GM23338 (cell line): ENCODE data around the gene SHC4. TPM values are rescaled to one million over a fixed set of nuclear protein-coding genes. Genes with fewer than 3 reads are reported as not detected.

Experiments used
- ATAC-seq: fragments of 200-7000 bp; cut with Tn5 transposase; 3 replicates; pipeline ENCODE4 v1.9.1; 2020
- DNase-seq: peaks from one replicate; pipeline ENCODE4 v3.0.0-alpha.2; 2015; ENCODE audit warnings: low spot score
- H2AFZ ChIP-seq: fragments of 200-600 bp; sonication (generic); 2 replicates; pipeline ENCODE4 v1.8.0; 2016; ENCODE audit warnings: antibody characterized with exemption, mild to moderate bottlenecking, moderate library complexity
- H3F3A ChIP-seq: fragments of 200-600 bp; sonication (generic); replicated peaks from 2 replicates; pipeline ENCODE4 v1.8.0; 2017; ENCODE audit warnings: antibody characterized with exemption, mixed run types, low read depth
- H3K27ac ChIP-seq: fragments of 200-600 bp; sonication (generic); 2 replicates; pipeline ENCODE4 v1.6.1; 2016; ENCODE audit warnings: low read depth
- H3K27me3 ChIP-seq: fragments of 200-600 bp; sonication (generic); 2 replicates; pipeline ENCODE4 v1.8.0; 2016; ENCODE audit warnings: mild to moderate bottlenecking, mixed run types, moderate library complexity; ENCODE audit not compliant: insufficient read depth
- H3K36me3 ChIP-seq: fragments of 200-600 bp; sonication (generic); 2 replicates; pipeline ENCODE4 v1.8.0; 2016; ENCODE audit warnings: mild to moderate bottlenecking; ENCODE audit not compliant: insufficient read depth
- H3K4me1 ChIP-seq: fragments of 200-600 bp; sonication (generic); 2 replicates; pipeline ENCODE4 v1.8.0; 2016; ENCODE audit warnings: mild to moderate bottlenecking, moderate library complexity; ENCODE audit not compliant: insufficient read depth
- H3K4me2 ChIP-seq: fragments of 200-600 bp; sonication (generic); 2 replicates; pipeline ENCODE4 v1.7.1; 2017; ENCODE audit warnings: mixed run types
- H3K4me3 ChIP-seq: fragments of 200-600 bp; sonication (generic); 2 replicates; pipeline ENCODE4 v1.6.1; 2016; ENCODE audit warnings: mixed run types
- H3K79me2 ChIP-seq: fragments of 200-600 bp; sonication (generic); replicated peaks from 2 replicates; pipeline ENCODE4 v1.8.0; 2017; ENCODE audit warnings: mild to moderate bottlenecking; ENCODE audit not compliant: insufficient read depth
- H3K9me2 ChIP-seq: fragments of 200-600 bp; sonication (generic); 2 replicates; pipeline ENCODE4 v1.8.0; 2017; ENCODE audit not compliant: insufficient read depth
- H4K20me1 ChIP-seq: fragments of 200-600 bp; sonication (generic); replicated peaks from 2 replicates; pipeline ENCODE4 v1.8.0; 2017; ENCODE audit warnings: mild to moderate bottlenecking; ENCODE audit not compliant: insufficient read depth
- H3K27ac Mint-ChIP-seq: 2 replicates; pipeline ENCODE4 v1.8.0; 2020; ENCODE audit warnings: inconsistent platforms, mild to moderate bottlenecking, moderate library complexity, mixed read lengths
- H3K27me3 Mint-ChIP-seq: 3 replicates; pipeline ENCODE4 v1.8.0; 2022; ENCODE audit warnings: low read depth, mild to moderate bottlenecking, moderate library complexity, mixed read lengths, inconsistent platforms; ENCODE audit not compliant: insufficient read depth, poor library complexity
- H3K36me3 Mint-ChIP-seq: 3 replicates; pipeline ENCODE4 v1.8.0; 2021; ENCODE audit warnings: low read depth, mild to moderate bottlenecking, inconsistent platforms, moderate library complexity, mixed read lengths
- H3K4me1 Mint-ChIP-seq: 3 replicates; pipeline ENCODE4 v1.8.0; 2020; ENCODE audit warnings: mild to moderate bottlenecking, inconsistent platforms, mixed read lengths
- H3K4me3 Mint-ChIP-seq: 3 replicates; pipeline ENCODE4 v1.8.0; 2021; ENCODE audit warnings: moderate library complexity, mild to moderate bottlenecking, inconsistent platforms, mixed read lengths
- H3K9me3 Mint-ChIP-seq: 3 replicates; pipeline ENCODE4 v1.8.0; 2020; ENCODE audit warnings: moderate library complexity, mild to moderate bottlenecking, inconsistent platforms, mixed read lengths
- CREB1 ChIP-seq: fragments of 250-450 bp; sonication (Bioruptor Pico); IDR thresholded peaks from 2 replicates; pipeline ENCODE4 v1.5.0; 2020; ENCODE audit warnings: low read depth, mild to moderate bottlenecking, moderate library complexity
- EZH2 ChIP-seq: fragments of 200-600 bp; sonication (generic); IDR thresholded peaks from one replicate; pipeline ENCODE4 v1.8.0; 2017; ENCODE audit warnings: antibody characterized with exemption, mild to moderate bottlenecking, low read depth; ENCODE audit not compliant: unreplicated experiment
- EZH2phosphoT487 ChIP-seq: fragments of 200-600 bp; sonication (generic); IDR thresholded peaks from one replicate; pipeline ENCODE4 v1.8.1; 2018; ENCODE audit warnings: antibody characterized with exemption; ENCODE audit not compliant: unreplicated experiment
- JUNB ChIP-seq: IDR thresholded peaks from one replicate; pipeline ENCODE4 v1.6.1; 2016; ENCODE audit warnings: antibody characterized with exemption; ENCODE audit not compliant: unreplicated experiment
- NANOG ChIP-seq: IDR thresholded peaks from 2 replicates; pipeline ENCODE4 v1.6.1; 2016; ENCODE audit warnings: antibody characterized with exemption, borderline replicate concordance
- POLR2AphosphoS5 ChIP-seq: IDR thresholded peaks from 2 replicates; pipeline ENCODE4 v1.6.1; 2016; ENCODE audit warnings: antibody characterized with exemption, low read depth
- STAT1 ChIP-seq: IDR thresholded peaks from one replicate; pipeline ENCODE4 v1.6.1; 2016; ENCODE audit warnings: antibody characterized with exemption; ENCODE audit not compliant: unreplicated experiment
- ZNF114 ChIP-seq: fragments of 250-450 bp; sonication (Bioruptor Pico); IDR thresholded peaks from 2 replicates; pipeline ENCODE4 v1.5.0; 2020; ENCODE audit warnings: mild to moderate bottlenecking, moderate library complexity
- polyA plus RNA-seq: library from polyadenylated mRNA; unstranded; fragments of >200 nt; fragmentation: Nextera tagmentation; extraction: Ambion mirVana; gene quantifications from 2 replicates; pipeline ENCODE4 v1.2.1, GENCODE V29; 2016
- total RNA-seq: library from RNA; depleted of rRNA; stranded (reverse); fragments of >200 nt; shearing (Covaris generic); gene quantifications from 2 replicates; pipeline ENCODE4 v1.2.3, GENCODE V29; 2014
- TF ChIP-seq, protein P1 (sequence below), 2 experiments: fragments of 200-600 bp in 1 of 2; sonication (generic) in 1 of 2; conservative IDR thresholded peaks; 2 replicates each; pipeline versions ENCODE4 v1.5.1 to v1.6.1; 2016 to 2017; ENCODE audit warnings: antibody characterized with exemption in 2 of 2, low read depth in 2 of 2, mild to moderate bottlenecking in 2 of 2, moderate library complexity in 1 of 2
- TF ChIP-seq, protein P2 (sequence below): IDR thresholded peaks from 2 replicates; pipeline ENCODE4 v1.6.1; 2016; ENCODE audit warnings: antibody characterized with exemption
- TF ChIP-seq, protein P3 (sequence below): fragments of 250-450 bp; sonication (Bioruptor Pico); IDR thresholded peaks from 2 replicates; pipeline ENCODE4 v1.5.0; 2020; ENCODE audit warnings: mild to moderate bottlenecking, moderate library complexity
- TF ChIP-seq, protein P4 (sequence below): IDR thresholded peaks from one replicate; pipeline ENCODE4 v1.6.1; 2018; ENCODE audit warnings: antibody characterized with exemption; ENCODE audit not compliant: unreplicated experiment

SHC4 gene
- total and polyA plus RNA-seq, 2 experiments from 2014 or later: 0.21 to 0.32 TPM

DNA sequence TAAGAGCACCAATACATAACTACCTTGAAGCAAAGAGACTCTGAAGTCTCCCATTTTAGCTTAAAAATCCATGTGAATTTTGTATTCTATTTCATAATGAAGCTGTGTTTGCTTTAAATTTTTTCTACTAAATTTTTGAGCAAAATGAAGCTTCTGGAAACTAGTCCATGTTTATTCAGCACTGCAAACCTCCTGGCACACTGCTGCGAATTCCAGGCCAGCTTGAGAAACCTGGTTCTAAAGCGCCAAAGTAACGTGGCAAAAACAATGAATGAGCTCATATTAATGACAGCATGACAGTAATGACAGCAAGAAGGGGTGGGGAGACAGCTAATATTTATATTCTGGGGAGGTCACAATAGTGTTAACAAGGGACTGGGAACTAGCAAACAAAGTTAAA lies 178.5 kb downstream of the SHC4 start:
- Mint-ChIP-seq H3K9me3 (no peaks in the 10 kb centered on the region), H3K27me3 (no peaks in the 10 kb centered on the region), H3K27ac (no peak overlapping the region), H3K36me3 (peaks cover 28% of the 10 kb centered on the region), H3K4me3 (no peak overlapping the region), H3K4me1 (no peaks in the 10 kb centered on the region)
- ATAC-seq: no peak
- TF ChIP-seq, protein P1, sequence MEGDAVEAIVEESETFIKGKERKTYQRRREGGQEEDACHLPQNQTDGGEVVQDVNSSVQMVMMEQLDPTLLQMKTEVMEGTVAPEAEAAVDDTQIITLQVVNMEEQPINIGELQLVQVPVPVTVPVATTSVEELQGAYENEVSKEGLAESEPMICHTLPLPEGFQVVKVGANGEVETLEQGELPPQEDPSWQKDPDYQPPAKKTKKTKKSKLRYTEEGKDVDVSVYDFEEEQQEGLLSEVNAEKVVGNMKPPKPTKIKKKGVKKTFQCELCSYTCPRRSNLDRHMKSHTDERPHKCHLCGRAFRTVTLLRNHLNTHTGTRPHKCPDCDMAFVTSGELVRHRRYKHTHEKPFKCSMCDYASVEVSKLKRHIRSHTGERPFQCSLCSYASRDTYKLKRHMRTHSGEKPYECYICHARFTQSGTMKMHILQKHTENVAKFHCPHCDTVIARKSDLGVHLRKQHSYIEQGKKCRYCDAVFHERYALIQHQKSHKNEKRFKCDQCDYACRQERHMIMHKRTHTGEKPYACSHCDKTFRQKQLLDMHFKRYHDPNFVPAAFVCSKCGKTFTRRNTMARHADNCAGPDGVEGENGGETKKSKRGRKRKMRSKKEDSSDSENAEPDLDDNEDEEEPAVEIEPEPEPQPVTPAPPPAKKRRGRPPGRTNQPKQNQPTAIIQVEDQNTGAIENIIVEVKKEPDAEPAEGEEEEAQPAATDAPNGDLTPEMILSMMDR (conservative IDR thresholded peaks at IDR 0.05; ENCODE audit: low read depth in 2 of 2): no peak
- no peak for TF ChIP-seq EZH2
- TF ChIP-seq STAT1: no peak
- no peak for TF ChIP-seq EZH2phosphoT487
- no peak for TF ChIP-seq CREB1 (CRISPR knock-in tag)
- TF ChIP-seq JUNB: no peak
- no peak for TF ChIP-seq NANOG
- TF ChIP-seq, protein P2, sequence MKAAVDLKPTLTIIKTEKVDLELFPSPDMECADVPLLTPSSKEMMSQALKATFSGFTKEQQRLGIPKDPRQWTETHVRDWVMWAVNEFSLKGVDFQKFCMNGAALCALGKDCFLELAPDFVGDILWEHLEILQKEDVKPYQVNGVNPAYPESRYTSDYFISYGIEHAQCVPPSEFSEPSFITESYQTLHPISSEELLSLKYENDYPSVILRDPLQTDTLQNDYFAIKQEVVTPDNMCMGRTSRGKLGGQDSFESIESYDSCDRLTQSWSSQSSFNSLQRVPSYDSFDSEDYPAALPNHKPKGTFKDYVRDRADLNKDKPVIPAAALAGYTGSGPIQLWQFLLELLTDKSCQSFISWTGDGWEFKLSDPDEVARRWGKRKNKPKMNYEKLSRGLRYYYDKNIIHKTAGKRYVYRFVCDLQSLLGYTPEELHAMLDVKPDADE: no peak
- TF ChIP-seq POLR2AphosphoS5: no peak
- TF ChIP-seq, protein P3, sequence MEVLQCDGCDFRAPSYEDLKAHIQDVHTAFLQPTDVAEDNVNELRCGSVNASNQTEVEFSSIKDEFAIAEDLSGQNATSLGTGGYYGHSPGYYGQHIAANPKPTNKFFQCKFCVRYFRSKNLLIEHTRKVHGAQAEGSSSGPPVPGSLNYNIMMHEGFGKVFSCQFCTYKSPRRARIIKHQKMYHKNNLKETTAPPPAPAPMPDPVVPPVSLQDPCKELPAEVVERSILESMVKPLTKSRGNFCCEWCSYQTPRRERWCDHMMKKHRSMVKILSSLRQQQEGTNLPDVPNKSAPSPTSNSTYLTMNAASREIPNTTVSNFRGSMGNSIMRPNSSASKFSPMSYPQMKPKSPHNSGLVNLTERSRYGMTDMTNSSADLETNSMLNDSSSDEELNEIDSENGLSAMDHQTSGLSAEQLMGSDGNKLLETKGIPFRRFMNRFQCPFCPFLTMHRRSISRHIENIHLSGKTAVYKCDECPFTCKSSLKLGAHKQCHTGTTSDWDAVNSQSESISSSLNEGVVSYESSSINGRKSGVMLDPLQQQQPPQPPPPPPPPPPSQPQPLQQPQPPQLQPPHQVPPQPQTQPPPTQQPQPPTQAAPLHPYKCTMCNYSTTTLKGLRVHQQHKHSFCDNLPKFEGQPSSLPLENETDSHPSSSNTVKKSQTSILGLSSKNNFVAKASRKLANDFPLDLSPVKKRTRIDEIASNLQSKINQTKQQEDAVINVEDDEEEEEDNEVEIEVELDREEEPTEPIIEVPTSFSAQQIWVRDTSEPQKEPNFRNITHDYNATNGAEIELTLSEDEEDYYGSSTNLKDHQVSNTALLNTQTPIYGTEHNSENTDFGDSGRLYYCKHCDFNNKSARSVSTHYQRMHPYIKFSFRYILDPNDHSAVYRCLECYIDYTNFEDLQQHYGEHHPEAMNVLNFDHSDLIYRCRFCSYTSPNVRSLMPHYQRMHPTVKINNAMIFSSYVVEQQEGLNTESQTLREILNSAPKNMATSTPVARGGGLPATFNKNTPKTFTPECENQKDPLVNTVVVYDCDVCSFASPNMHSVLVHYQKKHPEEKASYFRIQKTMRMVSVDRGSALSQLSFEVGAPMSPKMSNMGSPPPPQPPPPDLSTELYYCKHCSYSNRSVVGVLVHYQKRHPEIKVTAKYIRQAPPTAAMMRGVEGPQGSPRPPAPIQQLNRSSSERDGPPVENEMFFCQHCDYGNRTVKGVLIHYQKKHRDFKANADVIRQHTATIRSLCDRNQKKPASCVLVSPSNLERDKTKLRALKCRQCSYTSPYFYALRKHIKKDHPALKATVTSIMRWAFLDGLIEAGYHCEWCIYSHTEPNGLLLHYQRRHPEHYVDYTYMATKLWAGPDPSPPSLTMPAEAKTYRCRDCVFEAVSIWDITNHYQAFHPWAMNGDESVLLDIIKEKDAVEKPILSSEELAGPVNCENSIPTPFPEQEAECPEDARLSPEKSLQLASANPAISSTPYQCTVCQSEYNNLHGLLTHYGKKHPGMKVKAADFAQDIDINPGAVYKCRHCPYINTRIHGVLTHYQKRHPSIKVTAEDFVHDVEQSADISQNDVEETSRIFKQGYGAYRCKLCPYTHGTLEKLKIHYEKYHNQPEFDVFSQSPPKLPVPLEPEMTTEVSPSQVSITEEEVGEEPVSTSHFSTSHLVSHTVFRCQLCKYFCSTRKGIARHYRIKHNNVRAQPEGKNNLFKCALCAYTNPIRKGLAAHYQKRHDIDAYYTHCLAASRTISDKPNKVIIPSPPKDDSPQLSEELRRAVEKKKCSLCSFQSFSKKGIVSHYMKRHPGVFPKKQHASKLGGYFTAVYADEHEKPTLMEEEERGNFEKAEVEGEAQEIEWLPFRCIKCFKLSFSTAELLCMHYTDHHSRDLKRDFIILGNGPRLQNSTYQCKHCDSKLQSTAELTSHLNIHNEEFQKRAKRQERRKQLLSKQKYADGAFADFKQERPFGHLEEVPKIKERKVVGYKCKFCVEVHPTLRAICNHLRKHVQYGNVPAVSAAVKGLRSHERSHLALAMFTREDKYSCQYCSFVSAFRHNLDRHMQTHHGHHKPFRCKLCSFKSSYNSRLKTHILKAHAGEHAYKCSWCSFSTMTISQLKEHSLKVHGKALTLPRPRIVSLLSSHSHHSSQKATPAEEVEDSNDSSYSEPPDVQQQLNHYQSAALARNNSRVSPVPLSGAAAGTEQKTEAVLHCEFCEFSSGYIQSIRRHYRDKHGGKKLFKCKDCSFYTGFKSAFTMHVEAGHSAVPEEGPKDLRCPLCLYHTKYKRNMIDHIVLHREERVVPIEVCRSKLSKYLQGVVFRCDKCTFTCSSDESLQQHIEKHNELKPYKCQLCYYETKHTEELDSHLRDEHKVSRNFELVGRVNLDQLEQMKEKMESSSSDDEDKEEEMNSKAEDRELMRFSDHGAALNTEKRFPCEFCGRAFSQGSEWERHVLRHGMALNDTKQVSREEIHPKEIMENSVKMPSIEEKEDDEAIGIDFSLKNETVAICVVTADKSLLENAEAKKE (CRISPR knock-in tag): no peak
- no peak for TF ChIP-seq ZNF114
- TF ChIP-seq, protein P4, sequence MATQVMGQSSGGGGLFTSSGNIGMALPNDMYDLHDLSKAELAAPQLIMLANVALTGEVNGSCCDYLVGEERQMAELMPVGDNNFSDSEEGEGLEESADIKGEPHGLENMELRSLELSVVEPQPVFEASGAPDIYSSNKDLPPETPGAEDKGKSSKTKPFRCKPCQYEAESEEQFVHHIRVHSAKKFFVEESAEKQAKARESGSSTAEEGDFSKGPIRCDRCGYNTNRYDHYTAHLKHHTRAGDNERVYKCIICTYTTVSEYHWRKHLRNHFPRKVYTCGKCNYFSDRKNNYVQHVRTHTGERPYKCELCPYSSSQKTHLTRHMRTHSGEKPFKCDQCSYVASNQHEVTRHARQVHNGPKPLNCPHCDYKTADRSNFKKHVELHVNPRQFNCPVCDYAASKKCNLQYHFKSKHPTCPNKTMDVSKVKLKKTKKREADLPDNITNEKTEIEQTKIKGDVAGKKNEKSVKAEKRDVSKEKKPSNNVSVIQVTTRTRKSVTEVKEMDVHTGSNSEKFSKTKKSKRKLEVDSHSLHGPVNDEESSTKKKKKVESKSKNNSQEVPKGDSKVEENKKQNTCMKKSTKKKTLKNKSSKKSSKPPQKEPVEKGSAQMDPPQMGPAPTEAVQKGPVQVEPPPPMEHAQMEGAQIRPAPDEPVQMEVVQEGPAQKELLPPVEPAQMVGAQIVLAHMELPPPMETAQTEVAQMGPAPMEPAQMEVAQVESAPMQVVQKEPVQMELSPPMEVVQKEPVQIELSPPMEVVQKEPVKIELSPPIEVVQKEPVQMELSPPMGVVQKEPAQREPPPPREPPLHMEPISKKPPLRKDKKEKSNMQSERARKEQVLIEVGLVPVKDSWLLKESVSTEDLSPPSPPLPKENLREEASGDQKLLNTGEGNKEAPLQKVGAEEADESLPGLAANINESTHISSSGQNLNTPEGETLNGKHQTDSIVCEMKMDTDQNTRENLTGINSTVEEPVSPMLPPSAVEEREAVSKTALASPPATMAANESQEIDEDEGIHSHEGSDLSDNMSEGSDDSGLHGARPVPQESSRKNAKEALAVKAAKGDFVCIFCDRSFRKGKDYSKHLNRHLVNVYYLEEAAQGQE: no peak
- H3K36me3 ChIP-seq: peaks cover 21% of the 10 kb centered on the region
- no peaks in the 10 kb centered on the region for H3K27me3 ChIP-seq
- no peaks in the 10 kb centered on the region for H3K79me2 ChIP-seq
- H4K20me1 ChIP-seq: 0 out of 2 replicates have a peak, but pooled peaks cover 4% of the 10 kb centered on the region
- H3K4me2 ChIP-seq: no peak overlapping the region
- no peaks in the 10 kb centered on the region for H3K4me1 ChIP-seq
- no peak for DNase-seq
- no peaks in the 10 kb centered on the region for H3F3A ChIP-seq
- no peak overlapping the region for H3K27ac ChIP-seq
- no peaks in the 10 kb centered on the region for H3K9me2 ChIP-seq
- H3K4me3 ChIP-seq: no peak overlapping the region
- H2AFZ ChIP-seq: no peak overlapping the region
